ENCODE measurements around the gene PDLIM4.

PDLIM4 gene

DNA sequence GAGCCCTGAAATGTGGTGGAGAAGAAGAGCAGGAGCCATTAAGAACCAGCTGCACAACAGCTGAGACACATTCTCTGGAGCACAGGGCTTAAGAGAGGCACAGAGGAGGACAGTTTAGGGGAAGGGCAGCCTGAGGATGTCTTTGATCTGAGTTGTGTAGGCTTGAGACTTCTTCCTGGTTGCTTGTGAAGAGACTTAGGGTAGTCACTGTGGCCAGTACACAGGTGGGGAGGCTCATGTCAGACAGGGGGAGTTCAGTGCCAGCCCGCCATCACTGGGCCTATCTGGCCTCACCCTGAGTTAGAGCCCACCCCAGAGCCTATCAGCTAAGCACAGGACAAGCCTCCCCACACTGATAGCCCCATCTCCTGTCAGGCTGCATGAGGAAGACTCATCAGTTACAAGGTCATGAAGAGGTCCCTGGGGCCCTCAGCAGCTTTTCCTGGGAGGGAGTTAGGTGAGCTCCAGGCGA, 56.5 kb downstream of the PDLIM4 start:
- DNase-seq, result no peak

DNA sequence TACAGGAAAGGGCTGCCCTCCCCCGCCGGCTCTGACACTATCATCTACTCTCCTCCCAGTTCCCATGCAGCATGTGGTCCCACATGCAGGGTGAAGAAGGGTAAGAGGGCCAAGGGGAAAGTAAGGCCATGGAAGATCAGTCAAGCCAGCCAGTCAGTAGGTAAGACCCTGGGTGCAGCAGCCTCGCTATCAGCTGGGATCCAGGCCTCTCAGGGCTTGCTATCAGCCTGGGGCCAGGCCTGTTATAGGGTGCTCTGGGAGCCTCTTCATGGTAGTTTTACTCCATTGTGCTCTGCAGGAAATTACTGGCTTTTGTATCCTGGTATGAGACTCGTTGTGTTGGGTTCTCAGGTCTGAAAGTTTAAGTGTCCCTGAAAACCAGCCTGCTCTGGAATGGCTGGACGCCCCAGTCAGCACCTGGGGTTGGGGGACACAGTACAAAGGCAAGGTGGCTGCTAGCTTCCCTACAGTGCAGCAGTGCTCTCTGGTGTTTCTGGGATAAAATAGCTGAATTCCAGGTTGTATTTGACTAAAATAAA, 58.1 kb downstream of the PDLIM4 start:
- no peak for DNase-seq

DNA sequence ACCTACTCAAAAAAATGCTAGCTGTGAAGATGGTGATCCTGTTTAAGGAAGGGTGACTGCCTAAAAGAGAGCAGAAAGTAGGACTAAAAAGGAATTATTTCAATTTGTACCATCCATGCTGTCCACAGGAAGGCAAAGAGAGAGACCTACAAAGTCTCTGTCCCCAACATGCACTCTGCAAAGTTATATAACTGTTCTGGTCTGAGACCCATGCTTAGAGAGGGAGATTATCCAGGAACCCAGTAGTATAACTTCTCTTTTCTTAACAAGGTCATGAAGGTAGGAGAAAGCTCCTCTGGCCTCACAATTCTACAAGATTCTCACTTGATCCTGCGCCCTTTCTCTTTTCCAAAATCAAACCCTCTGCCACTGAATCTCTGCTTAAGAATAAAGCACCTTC, 62.5 kb downstream of the PDLIM4 start:
- no peak for DNase-seq

DNA sequence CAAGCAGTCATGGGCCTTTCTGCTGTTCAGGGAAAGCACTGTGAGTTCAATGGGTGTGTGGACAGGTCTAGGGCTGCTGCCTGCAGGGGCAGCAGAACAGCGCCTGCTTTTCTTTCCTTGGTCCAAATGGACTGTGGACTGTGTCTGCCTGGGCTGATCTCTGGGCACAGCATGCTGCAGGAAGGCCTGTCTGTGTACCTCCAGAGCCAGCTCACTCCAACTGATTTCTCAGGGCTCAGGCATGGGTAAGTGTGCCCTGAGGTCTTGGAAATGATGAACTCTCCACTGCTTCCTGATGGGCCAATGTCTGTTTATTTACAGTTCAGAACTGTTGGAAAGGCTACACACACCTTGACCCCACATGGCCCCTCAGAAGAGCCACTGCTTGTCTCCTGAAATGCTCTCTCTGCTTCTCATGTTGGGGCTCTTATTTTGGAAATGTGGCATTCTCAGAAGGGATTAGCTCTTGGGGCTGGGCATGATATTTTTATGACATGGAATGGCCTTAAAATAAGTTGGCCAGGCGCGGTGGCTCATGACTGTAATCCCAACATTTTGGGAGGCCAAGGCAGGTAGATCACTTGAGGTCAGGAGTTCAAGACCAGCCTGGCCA, 63.7 kb downstream of the PDLIM4 start:
- no peak for DNase-seq

DNA sequence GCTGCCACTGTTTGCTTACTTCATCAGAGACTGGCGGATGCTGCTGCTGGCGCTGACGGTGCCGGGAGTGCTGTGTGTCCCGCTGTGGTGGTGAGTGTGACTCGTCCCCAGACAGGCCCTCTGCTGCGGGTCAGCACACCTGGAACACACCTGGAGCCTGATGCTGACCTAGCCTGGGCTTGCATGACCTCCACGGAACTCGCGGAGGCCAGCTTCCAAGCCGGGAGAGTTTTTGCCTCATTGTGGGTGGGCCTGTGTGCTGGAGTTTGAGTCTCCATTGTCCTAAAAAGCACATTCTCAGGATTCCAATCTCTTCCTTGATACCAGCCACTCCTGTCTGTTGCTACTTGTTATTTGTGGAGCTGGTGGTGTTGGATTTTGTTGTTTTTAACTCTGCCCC, 64.8 kb downstream of the PDLIM4 start:
- no peak for DNase-seq

Data from NCI-H1436 treated with DMSO at 0.1 percent for 48 hours (cell line).